H1 (cell line): Measurements from ENCODE around the gene SLC35A2. TPM values are rescaled to one million over a fixed set of nuclear protein-coding genes. Genes with fewer than 3 reads are reported as not detected.

ENCODE experiments used
- NANOG ChIP-seq: IDR thresholded peaks from 2 replicates; pipeline ENCODE4 v1.6.1; 2011; ENCODE audit warnings: low read length, low read depth, mild to moderate bottlenecking, inconsistent platforms; ENCODE audit not compliant: insufficient read depth, poor library complexity, severe bottlenecking
- NRF1 ChIP-seq: IDR thresholded peaks from 2 replicates; pipeline ENCODE4 v1.6.1; 2011; ENCODE audit warnings: mild to moderate bottlenecking, low read depth, low read length, improper control_type of control experiment
- POLR2AphosphoS5 ChIP-seq: IDR thresholded peaks from 2 replicates; pipeline ENCODE4 v1.6.1; 2011; ENCODE audit warnings: low read depth, low read length
- TAF1 ChIP-seq: IDR thresholded peaks from 2 replicates; pipeline ENCODE4 v1.6.1; 2011; ENCODE audit warnings: mild to moderate bottlenecking, low read depth, low read length
- polyA plus RNA-seq, 7 experiments: library from polyadenylated mRNA; depleted of rRNA in 3 of 7; stranded (reverse) in 5 of 7; unstranded in 2 of 7; fragments of >200 nt in 5 of 7; fragments of 200-250 nt in 2 of 7; gene quantifications; 1 replicate in 5 of 7; 2 replicates in 1 of 7; 4 replicates in 1 of 7; pipeline versions ENCODE4 v1.2.1 to v1.2.3, GENCODE V29; 2011 to 2013; ENCODE audit warnings: missing spikeins in 2 of 7, mixed read lengths in 2 of 7
- total RNA-seq: library from RNA; stranded (reverse); fragmentation: NEBNext Ultra II Directional; extraction: Animal tissue kit (Norgen Biotek cat#: 25700); gene quantifications from 2 replicates; pipeline ENCODE4 v1.2.1, GENCODE V29; 2021

Gene SLC35A2
- total and polyA plus RNA-seq, 2 of the 8 experiments (the other 6 are each of a cell fraction or from before 2014, with no cell fraction given) = 21.4 to 48.3 TPM

GRCh38 chrX:48905090-48905790 lies 6.2 kb downstream of the SLC35A2 start (continued):
- TF ChIP-seq NRF1 (no peak), TAF1 (no peak), POLR2AphosphoS5 (no peak), NANOG (no peak)
